Urothelium cell line (cell line): ENCODE results near the gene ME1.
"Not testable (repeated sequence)": the region's sequence is repeated elsewhere in the genome, so short reads cannot be mapped to it uniquely, and the experiment has no call there.

Source experiments
- DNase-seq: peaks from one replicate; pipeline ENCODE4 v3.0.0; 2011; ENCODE audit warnings: low spot score, mixed read lengths
- FAIRE-seq: peaks from 2 replicates; lab custom pipeline; 2011; peaks lifted over from hg19 to GRCh38; lab: Jason Lieb, UNC

ME1 gene

GRCh38 chr6:83270971-83271719 lies 159.7 kb downstream of the ME1 start:
- FAIRE-seq (no peak), DNase-seq (peak; percentile 1)

- no peak for FAIRE-seq
- DNase-seq, result peak; percentile 1
Observed at GRCh38 chr6:83265384-83265783, 165.5 kb downstream of the ME1 start.

GRCh38 chr6:83260577-83260976 lies 170.3 kb downstream of the ME1 start:
- FAIRE-seq (no peak), DNase-seq (no peak)

- DNase-seq, result no peak
- FAIRE-seq, result no peak
Observed at GRCh38 chr6:83258517-83258916, 172.3 kb downstream of the ME1 start.

GRCh38 chr6:83257791-83258190 lies 173.1 kb downstream of the ME1 start:
- FAIRE-seq (no peak), DNase-seq (no peak)

- DNase-seq, FAIRE-seq: not testable (repeated sequence)
Observed at GRCh38 chr6:83256719-83257118, 174.1 kb downstream of the ME1 start.

- no peak for FAIRE-seq
- peak; percentile 5 for DNase-seq
Observed at GRCh38 chr6:83252719-83253118, 178.1 kb downstream of the ME1 start.

GRCh38 chr6:83250235-83250634 lies 180.6 kb downstream of the ME1 start:
- FAIRE-seq, result no peak

GRCh38 chr6:83247471-83247870 lies 183.4 kb downstream of the ME1 start:
- FAIRE-seq (no peak), DNase-seq (no peak)

More at GRCh38 chr6:83250235-83250634, 180.6 kb downstream of the ME1 start:
- DNase-seq, result no peak

- FAIRE-seq (no peak), DNase-seq (no peak)
Observed at GRCh38 chr6:83231146-83231545, 199.7 kb downstream of the ME1 start.

- no peak for DNase-seq
- FAIRE-seq, result no peak
Observed at GRCh38 chr6:83226517-83226916, 204.3 kb downstream of the ME1 start.

GRCh38 chr6:83221889-83222479 lies 208.9 kb downstream of the ME1 start:
- no peak for FAIRE-seq
- peak; percentile 4 for DNase-seq

- FAIRE-seq (no peak), DNase-seq (no peak)
Observed at GRCh38 chr6:83221276-83221675, 209.6 kb downstream of the ME1 start.

- FAIRE-seq (no peak), DNase-seq (no peak)
Observed at GRCh38 chr6:83220121-83220520, 210.7 kb downstream of the ME1 start.

- FAIRE-seq, result no peak
Observed at GRCh38 chr6:83218646-83219045, 212.2 kb downstream of the ME1 start.

GRCh38 chr6:83216806-83217205 lies 214.0 kb downstream of the ME1 start:
- no peak for FAIRE-seq
- no peak for DNase-seq

More at GRCh38 chr6:83218646-83219045, 212.2 kb downstream of the ME1 start:
- DNase-seq, result no peak

- peak; percentile 32 for DNase-seq
- FAIRE-seq, result no peak
Observed at GRCh38 chr6:83215131-83216047, 215.5 kb downstream of the ME1 start.

GRCh38 chr6:83202031-83202430 lies 228.8 kb downstream of the ME1 start:
- no peak for FAIRE-seq
- no peak for DNase-seq

- FAIRE-seq (no peak), DNase-seq (no peak)
Observed at GRCh38 chr6:83199863-83200225, 231.0 kb downstream of the ME1 start.

GRCh38 chr6:83199173-83199862 lies 231.5 kb downstream of the ME1 start:
- no peak for FAIRE-seq
- no peak for DNase-seq
